Mucosa of stomach (tissue), 1 donor: ENCODE results near the gene KLHL30.

ENCODE experiments used
- H3K27me3 ChIP-seq: one replicate; pipeline ENCODE4 v1.7.0; 2013; ENCODE audit warnings: mild to moderate bottlenecking, low read length; ENCODE audit not compliant: control insufficient read depth, insufficient read depth
- H3K36me3 ChIP-seq: one replicate; pipeline ENCODE4 v1.7.0; 2013; ENCODE audit warnings: low read length; ENCODE audit not compliant: control insufficient read depth, insufficient read depth
- H3K4me1 ChIP-seq: one replicate; pipeline ENCODE4 v1.7.0; 2013; ENCODE audit warnings: mild to moderate bottlenecking, low read length; ENCODE audit not compliant: control insufficient read depth, insufficient read depth
- H3K4me3 ChIP-seq: one replicate; pipeline ENCODE4 v1.7.0; 2013; ENCODE audit warnings: low read length
- H3K9ac ChIP-seq: one replicate; pipeline ENCODE4 v1.7.0; 2013; ENCODE audit warnings: mild to moderate bottlenecking, low read length, moderate library complexity
- H3K9me3 ChIP-seq: one replicate; pipeline ENCODE4 v1.7.0; 2013; ENCODE audit warnings: mild to moderate bottlenecking, low read length, moderate library complexity; ENCODE audit not compliant: control insufficient read depth
- donor health status: Pancreatic carcinoma.

Gene KLHL30

DNA sequence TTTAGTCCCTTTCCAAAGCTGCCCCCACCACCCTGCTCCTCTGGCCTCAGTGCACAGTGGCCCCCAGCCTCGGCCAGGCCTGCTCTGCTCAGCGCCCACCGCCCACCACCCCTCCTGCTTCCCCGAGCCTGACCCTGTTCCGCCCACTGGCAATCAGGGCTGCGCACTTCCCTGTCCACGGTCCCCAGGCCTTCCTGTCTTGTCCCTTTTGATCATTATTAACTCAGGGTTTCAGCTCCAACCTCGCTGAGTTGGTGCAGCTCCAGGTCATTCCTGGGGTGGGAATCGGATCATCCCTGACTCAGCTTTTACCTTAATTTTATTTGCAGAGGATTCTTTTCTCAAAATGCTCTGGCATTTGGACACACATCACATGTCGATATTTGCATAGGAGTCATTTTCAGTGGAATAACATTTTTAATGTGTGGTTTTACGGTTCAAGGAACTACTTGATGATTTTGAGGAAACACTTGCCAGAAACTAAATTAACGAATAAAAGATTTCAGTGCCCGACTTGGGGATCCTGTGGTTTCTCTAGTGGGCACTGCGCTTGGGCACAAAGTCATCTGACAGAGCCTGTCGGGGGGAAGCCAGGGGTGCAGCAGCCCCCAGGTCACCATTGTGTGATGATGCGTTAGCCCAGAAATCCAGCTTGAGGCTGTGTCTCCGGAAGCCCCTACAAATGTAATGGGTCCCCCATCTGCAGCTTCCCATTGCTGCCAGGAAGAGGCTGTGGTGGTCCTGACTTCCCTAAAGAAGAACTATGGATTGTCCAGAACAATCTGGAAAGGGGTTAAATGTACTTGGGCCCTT is 39.4 kb upstream of the KLHL30 start:
- no peak overlapping the region for H3K4me3 ChIP-seq
- no peaks in the 10 kb centered on the region for H3K27me3 ChIP-seq
- peak overlapping the region; percentile 3 for H3K9ac ChIP-seq
- peaks cover 8% of the 10 kb centered on the region for H3K4me1 ChIP-seq
- H3K9me3 ChIP-seq, result no peaks in the 10 kb centered on the region
- no peaks in the 10 kb centered on the region for H3K36me3 ChIP-seq

DNA sequence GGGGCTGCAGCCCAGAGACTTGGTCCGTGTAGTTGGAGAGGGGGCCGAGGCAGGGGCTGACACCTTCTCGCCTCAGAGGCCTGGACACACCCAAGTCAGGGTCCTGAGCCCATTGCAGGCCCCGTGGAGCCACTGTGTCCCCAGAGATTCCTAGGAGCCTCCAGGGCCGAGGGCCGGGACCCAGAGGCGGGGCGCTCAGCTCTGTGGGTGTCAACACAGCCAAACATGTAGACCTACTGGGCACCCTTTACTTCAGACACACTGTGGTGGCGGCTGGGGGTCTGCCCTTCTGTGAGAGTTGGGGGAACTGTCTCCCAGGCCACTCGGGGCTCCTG is 38.8 kb upstream of the KLHL30 start:
- H3K4me1 ChIP-seq, result peaks cover 8% of the 10 kb centered on the region
- H3K4me3 ChIP-seq, result no peak overlapping the region
- no peaks in the 10 kb centered on the region for H3K9me3 ChIP-seq
- H3K36me3 ChIP-seq, result no peaks in the 10 kb centered on the region
- H3K9ac ChIP-seq, result no peak overlapping the region
- no peaks in the 10 kb centered on the region for H3K27me3 ChIP-seq

- Histone ChIP-seq H3K9me3 (no peaks in the 10 kb centered on the region), H3K4me3 (no peak within 1 kb of the TSS), H3K36me3 (no peaks in the 10 kb centered on the region), H3K4me1 (peaks cover 8% of the 10 kb centered on the region), H3K27me3 (no peaks in the 10 kb centered on the region), H3K9ac (no peak within 1 kb of the TSS)
Measured at GRCh38 chr2:238100049-238100820, 38.2 kb upstream of the KLHL30 start, which contains the start of gene ESPNL. Gene ESPNL, plus strand, starts transcription at chr2:238100340. Its CDS starts 80 bp downstream, at chr2:238100420.

GRCh38 chr2:238100821-238101771 is 37.4 kb upstream of the KLHL30 start:
- Histone ChIP-seq H3K4me3 (no peak overlapping the region), H3K4me1 (peaks cover 8% of the 10 kb centered on the region), H3K36me3 (no peaks in the 10 kb centered on the region), H3K9me3 (no peaks in the 10 kb centered on the region), H3K27me3 (no peaks in the 10 kb centered on the region), H3K9ac (no peak overlapping the region)

DNA sequence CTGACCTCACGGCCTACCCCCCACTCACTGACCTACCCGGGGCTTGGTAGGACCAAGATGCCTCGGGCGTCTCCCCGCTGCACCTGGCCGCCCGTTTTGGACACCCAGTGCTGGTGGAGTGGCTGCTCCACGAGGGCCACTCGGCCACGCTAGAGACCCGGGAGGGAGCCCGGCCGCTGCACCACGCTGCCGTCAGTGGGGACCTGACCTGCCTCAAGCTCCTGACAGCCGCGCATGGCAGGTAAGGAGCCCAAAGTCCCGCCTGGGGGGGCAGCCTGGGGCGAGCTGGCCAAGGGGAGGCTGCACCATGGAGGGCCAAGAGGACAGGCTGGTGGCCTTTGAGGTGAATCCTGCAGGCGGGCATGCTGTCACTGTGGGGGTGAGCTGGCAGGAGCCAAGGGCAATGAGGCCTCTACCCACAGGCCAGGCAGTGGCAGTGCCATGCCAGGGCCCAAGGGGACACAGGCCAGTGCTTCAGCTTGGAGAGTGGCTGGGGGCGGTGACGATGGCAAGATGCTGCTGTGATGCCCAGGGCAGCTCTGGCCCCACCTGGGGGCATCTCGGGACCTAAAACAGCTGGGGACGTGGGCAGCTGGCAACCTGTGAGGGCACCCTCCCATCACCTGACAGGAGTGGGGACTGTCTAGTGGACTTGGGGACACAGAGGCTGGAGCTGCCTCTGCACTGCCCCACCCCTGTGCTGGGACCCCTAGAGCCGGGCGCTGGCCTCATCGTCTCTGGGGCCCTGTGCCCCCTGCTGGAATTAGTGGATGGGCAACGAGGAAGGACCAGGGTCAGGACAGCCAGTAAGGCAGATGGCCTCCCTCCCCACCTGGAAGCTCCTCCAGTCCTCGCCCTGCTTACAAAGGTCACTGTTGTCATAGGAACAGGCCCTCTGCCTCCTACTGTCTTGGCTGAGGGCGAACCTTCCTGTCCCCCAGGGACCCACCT is 36.3 kb upstream of the KLHL30 start:
- no peaks in the 10 kb centered on the region for H3K9me3 ChIP-seq
- H3K36me3 ChIP-seq, result no peaks in the 10 kb centered on the region
- H3K4me3 ChIP-seq, result no peak overlapping the region
- peaks cover 6% of the 10 kb centered on the region for H3K27me3 ChIP-seq
- H3K4me1 ChIP-seq, result peaks cover 17% of the 10 kb centered on the region
- no peak overlapping the region for H3K9ac ChIP-seq

DNA sequence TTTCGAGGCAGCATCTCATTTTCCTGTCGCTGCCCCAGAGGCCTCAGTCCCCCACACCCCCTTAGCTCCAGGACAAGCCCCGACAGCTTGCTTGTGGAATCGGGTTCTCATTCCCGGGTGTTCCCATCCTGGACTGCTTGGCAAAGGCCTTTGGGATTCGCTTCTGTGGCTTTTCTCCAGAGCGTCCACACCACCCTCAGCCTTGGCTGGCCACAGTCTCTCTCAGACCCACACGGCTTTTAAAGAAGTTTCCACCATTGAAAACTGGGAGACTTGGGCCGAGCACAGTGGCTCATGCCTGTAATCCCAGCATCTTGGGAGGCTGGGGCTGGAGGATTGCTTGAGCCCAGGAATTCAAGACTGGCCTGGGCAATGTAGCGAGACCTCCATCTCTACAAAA is 35.6 kb upstream of the KLHL30 start:
- H3K4me1 ChIP-seq, result peaks cover 23% of the 10 kb centered on the region
- peaks cover 11% of the 10 kb centered on the region for H3K27me3 ChIP-seq
- no peak overlapping the region for H3K9ac ChIP-seq
- no peaks in the 10 kb centered on the region for H3K36me3 ChIP-seq
- no peaks in the 10 kb centered on the region for H3K9me3 ChIP-seq
- H3K4me3 ChIP-seq, result no peak overlapping the region

DNA sequence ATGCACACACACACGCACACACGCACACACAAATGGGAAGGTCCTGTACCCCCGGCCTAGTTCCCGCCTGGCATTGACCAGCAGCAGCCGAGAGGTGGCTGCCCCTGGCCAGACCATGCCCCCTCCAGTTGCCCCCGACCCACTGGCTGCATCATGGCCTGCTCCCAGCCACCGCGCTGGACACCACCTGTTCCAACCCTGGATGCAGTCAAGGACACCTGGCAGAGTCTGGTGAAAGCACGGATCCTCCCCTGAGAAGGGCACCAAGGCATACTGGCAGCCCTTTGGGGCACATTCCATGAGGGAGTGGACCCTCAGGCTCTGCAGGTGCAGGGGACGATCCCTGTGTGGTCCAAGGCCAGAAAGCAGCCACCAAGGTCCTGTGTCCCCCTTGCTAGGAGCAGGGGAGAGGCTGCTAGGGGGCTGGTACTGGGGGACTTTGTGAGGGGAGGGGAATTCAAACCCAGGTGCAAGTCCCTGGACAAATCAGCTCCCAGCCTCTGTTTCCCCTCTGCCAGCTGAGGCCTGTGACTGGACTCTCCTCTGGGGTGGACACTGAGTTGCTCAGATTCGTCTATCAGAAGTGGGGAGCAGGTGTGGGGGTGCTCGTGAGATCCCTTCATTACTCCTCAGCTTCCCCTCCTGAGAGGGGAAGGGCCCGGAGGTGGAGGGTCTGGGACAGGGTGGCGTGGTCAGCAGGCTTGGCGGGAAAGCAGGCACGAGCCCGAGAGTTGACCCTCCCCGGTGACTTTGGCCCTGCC is 34.8 kb upstream of the KLHL30 start:
- no peaks in the 10 kb centered on the region for H3K36me3 ChIP-seq
- peaks cover 23% of the 10 kb centered on the region for H3K4me1 ChIP-seq
- peaks cover 11% of the 10 kb centered on the region for H3K27me3 ChIP-seq
- no peaks in the 10 kb centered on the region for H3K9me3 ChIP-seq
- H3K9ac ChIP-seq, result no peak overlapping the region
- H3K4me3 ChIP-seq, result no peak overlapping the region

DNA sequence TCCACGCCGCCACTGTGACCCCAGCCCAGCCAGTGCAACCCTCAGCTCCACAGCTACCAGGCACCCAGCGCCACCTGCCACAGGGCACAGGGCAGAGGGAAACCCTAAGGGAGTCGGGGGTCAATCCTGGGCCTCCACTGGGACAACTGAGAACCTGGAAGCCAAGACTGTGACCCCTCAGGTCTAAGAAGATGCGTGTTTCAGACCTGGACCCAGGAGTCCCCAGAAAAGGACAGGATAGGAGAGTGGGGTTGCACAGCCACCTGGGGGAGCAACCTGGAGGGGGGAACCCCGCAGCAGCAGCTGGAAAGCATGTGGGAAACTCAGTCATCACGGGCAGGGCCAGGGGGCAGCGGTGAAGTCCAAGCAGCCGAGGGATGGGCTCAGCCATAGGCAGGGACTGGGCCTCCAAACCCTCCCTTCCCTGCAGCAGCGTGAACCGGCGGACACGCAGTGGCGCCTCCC is 34.2 kb upstream of the KLHL30 start:
- Histone ChIP-seq H3K27me3 (peaks cover 11% of the 10 kb centered on the region), H3K9me3 (no peaks in the 10 kb centered on the region), H3K9ac (no peak overlapping the region), H3K36me3 (no peaks in the 10 kb centered on the region), H3K4me1 (peaks cover 17% of the 10 kb centered on the region), H3K4me3 (no peak overlapping the region)

GRCh38 chr2:238104691-238105371 is 33.6 kb upstream of the KLHL30 start:
- Histone ChIP-seq H3K9me3 (no peaks in the 10 kb centered on the region), H3K4me3 (no peak overlapping the region), H3K4me1 (peaks cover 15% of the 10 kb centered on the region), H3K36me3 (no peaks in the 10 kb centered on the region), H3K27me3 (peaks cover 11% of the 10 kb centered on the region), H3K9ac (no peak overlapping the region)
